Measurements from ENCODE around the gene CADPS.

CADPS gene

DNA sequence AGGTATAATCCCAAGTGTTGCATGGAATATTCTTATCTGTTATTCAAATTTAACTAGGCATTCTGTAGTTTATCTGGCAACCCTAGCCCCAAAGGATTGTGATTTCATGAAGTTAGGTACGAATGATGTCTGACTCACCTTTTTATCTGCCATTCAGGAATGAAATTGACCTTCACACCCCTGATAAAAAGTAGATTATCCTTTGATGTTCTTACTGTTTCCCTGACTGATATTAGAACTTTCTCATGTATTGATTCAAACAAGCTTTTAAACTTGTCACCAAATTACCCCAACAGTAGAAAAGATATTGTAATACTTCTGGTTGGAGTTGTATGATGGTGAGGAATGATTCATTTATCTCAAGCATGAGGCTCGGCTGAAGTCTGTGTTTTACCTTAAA lies 43.6 kb upstream of the CADPS start:
- no peak for DNase-seq
- peaks cover 17% of the 10 kb centered on the region for H3K4me1 Mint-ChIP-seq
- no peaks in the 10 kb centered on the region for H3K36me3 Mint-ChIP-seq (ENCODE audit: low read depth)
- no peak overlapping the region for H3K4me3 Mint-ChIP-seq
- peaks cover 7% of the 10 kb centered on the region for H3K27me3 Mint-ChIP-seq (ENCODE audit: low read depth, poor library complexity)
- H3K9me3 Mint-ChIP-seq, result peaks cover 9% of the 10 kb centered on the region
- TF ChIP-seq, protein P1, sequence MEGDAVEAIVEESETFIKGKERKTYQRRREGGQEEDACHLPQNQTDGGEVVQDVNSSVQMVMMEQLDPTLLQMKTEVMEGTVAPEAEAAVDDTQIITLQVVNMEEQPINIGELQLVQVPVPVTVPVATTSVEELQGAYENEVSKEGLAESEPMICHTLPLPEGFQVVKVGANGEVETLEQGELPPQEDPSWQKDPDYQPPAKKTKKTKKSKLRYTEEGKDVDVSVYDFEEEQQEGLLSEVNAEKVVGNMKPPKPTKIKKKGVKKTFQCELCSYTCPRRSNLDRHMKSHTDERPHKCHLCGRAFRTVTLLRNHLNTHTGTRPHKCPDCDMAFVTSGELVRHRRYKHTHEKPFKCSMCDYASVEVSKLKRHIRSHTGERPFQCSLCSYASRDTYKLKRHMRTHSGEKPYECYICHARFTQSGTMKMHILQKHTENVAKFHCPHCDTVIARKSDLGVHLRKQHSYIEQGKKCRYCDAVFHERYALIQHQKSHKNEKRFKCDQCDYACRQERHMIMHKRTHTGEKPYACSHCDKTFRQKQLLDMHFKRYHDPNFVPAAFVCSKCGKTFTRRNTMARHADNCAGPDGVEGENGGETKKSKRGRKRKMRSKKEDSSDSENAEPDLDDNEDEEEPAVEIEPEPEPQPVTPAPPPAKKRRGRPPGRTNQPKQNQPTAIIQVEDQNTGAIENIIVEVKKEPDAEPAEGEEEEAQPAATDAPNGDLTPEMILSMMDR (IDR thresholded peaks at IDR 0.05), result no peak
- H3K27ac Mint-ChIP-seq, result no peak overlapping the region

DNA sequence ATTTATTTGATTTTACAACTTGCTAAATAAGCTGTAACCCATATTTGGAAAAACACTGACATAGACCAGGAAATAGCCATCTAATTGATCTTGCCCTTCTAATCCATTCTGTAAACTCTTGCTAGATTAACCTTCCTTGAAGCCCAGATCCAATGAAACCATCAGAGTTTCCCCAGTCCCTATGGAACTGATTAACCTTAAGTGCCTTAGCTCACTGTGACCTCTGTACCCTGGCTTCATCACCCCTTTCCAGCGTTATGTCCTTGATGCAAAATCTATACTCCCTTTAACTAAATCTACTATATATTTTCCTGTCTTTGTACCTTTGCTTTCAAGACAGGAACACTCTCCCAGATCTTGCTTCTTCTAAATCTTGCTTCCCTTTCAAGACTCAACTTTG lies 42.9 kb upstream of the CADPS start:
- Mint-ChIP-seq H3K4me1 (peaks cover 10% of the 10 kb centered on the region), H3K9me3 (peaks cover 9% of the 10 kb centered on the region), H3K4me3 (no peak overlapping the region), H3K27me3 (ENCODE audit: low read depth, poor library complexity) (peaks cover 7% of the 10 kb centered on the region), H3K36me3 (ENCODE audit: low read depth) (no peaks in the 10 kb centered on the region), H3K27ac (no peak overlapping the region)
- DNase-seq, result no peak
- TF ChIP-seq, protein P1 (IDR thresholded peaks at IDR 0.05), result no peak

DNA sequence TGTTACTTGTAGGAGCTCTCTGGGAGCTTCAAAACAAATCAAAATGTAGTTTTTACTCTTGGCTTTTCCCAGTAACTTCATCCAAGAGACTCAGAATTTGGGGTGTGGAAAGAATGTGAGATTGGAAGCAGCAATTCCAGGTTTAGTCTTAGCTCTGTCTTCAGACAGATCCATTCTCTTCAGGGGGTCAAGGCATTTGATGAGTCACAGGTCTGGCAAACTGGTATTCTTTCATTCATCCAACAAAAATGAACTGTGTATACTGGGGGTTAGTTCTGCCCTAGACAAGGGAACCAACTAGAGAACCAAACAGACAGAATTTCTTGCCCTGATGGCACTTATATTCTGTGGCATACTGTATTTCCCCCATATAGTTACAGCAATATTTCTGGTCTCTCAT lies 36.3 kb upstream of the CADPS start:
- H3K9me3 Mint-ChIP-seq, result peaks cover 7% of the 10 kb centered on the region
- H3K36me3 Mint-ChIP-seq (ENCODE audit: low read depth), result no peaks in the 10 kb centered on the region
- peaks cover 6% of the 10 kb centered on the region for H3K27me3 Mint-ChIP-seq (ENCODE audit: low read depth, poor library complexity)
- DNase-seq, result no peak
- no peak overlapping the region for H3K4me3 Mint-ChIP-seq
- TF ChIP-seq, protein P1 (IDR thresholded peaks at IDR 0.05), result no peak
- no peak overlapping the region for H3K27ac Mint-ChIP-seq
- H3K4me1 Mint-ChIP-seq, result no peaks in the 10 kb centered on the region

DNA sequence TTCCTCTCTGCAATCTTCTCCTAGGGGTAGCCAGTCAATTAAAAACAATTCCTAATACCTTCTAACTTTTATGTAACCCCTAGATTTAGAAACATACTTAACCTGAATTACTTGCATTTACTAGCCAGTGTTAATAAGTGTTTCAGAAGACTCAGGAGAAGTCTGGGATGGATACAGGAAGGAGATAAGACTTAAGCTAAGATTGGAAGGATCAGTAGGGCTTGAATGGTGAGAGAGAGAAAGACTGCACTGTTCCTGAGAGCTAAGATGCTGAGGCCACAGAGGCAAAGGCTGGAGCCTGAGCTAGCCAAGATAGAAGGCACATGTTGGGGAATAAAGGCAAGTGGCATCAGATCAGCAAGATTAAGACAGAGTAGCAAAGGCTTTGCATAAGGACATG lies 30.1 kb upstream of the CADPS start:
- H3K9me3 Mint-ChIP-seq, result no peaks in the 10 kb centered on the region
- H3K27ac Mint-ChIP-seq, result no peak overlapping the region
- TF ChIP-seq, protein P1 (IDR thresholded peaks at IDR 0.05), result no peak

DNA sequence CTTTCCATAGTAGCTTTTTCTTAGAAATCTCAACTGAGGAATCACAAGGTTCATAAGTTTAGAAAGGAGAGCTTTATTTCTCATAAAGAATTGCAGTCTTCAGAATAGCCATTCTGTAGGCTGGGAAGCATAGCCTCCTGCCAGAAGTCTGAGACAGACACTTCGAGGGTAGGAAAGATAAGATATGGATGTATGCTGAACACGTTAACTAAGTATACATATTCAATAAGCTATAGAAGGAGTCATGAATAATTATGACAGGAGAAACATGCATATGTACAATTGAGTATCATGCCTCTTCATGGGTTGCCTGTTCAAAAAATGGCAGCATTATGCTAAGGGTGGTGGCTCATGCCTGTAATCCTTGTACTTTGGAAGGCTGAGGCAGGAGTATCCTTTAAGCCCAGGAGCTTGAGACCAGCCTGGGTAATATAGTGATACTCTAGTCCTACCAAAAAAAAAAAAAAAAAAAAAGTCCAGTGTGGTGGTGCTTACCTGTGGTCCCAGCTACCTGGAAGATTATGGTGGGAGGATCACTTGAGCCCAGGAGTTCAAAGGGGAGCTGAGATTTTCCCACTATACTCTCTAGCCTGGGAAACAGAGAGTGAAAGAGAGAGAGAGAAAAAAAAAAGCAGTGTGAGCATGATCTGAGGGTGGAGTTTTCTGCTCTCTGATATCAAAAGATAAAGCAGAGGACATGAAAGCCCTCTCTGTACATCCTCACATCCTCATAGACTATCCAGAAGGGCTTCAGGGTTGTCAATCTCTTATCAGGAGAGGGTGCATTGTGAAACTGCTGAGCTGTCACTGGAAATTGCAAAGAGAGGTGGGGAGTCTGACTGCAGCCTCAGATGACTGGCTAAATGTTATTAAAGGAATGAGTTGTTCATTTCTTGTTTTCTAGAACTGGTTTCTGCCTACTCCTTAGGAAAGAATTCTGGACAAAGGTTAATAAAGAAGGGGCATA lies 23.6 kb upstream of the CADPS start:
- Mint-ChIP-seq H3K27ac (no peak overlapping the region), H3K4me3 (no peak overlapping the region), H3K4me1 (no peaks in the 10 kb centered on the region), H3K36me3 (ENCODE audit: low read depth) (no peaks in the 10 kb centered on the region), H3K9me3 (peaks cover 6% of the 10 kb centered on the region), H3K27me3 (ENCODE audit: low read depth, poor library complexity) (peaks cover 7% of the 10 kb centered on the region)
- TF ChIP-seq, protein P1 (IDR thresholded peaks at IDR 0.05), result no peak
- no peak for DNase-seq

More for the DNA sequence above, 30.1 kb upstream of the CADPS start:
- Mint-ChIP-seq H3K27me3 (ENCODE audit: low read depth, poor library complexity) (no peaks in the 10 kb centered on the region), H3K4me3 (no peak overlapping the region), H3K4me1 (no peaks in the 10 kb centered on the region), H3K36me3 (ENCODE audit: low read depth) (no peaks in the 10 kb centered on the region)
- no peak for DNase-seq

DNA sequence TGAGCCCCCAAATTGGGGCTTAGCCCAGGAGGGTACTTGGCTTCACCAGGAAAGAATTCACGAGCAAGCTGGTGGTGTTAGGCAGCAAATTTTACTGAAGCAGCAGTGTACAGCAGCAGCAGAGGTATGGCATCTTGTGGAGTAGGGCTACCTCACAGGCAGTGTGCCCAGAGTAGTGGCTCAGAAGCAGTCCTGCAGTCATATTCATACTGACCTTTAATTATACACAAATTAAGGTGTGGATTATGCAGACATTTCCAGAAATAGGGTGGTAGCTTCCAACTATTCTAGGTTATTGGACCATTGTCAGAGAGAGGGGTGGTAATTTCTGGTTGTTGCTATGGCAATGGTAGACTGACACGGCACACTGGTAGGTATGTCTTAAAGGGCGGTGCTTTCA lies 20.7 kb upstream of the CADPS start:
- H3K36me3 Mint-ChIP-seq (ENCODE audit: low read depth), result no peaks in the 10 kb centered on the region
- H3K27ac Mint-ChIP-seq, result no peak overlapping the region
- H3K4me1 Mint-ChIP-seq, result no peaks in the 10 kb centered on the region
- H3K9me3 Mint-ChIP-seq, result peaks cover 6% of the 10 kb centered on the region
- DNase-seq, result no peak
- no peak overlapping the region for H3K4me3 Mint-ChIP-seq
- TF ChIP-seq, protein P1 (IDR thresholded peaks at IDR 0.05), result no peak
- peaks cover 10% of the 10 kb centered on the region for H3K27me3 Mint-ChIP-seq (ENCODE audit: low read depth, poor library complexity)
